ENCODE measurements around the gene ARHGAP15.

DNA sequence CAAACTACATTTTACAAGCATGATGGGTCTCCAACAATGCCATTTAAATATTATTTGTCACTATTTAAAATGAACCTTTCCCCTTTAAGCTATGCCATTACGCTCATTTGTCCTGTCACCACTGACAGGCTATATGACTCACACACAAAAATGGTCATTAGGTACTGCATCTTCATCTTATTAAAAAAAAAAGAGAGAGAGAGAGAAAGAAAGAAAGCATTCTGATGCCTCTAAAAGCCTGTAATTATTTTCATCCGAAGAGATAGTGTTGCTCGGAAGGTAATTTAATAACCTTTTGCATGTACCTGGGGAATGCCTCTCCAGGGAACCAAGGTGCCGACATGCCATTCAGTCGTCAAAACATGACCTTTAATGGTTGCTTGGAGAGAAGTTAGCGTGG, 226.7 kb downstream of the ARHGAP15 start:
- TF ChIP-seq POLR2A (IDR thresholded peaks at IDR 0.05): no peak
- TF ChIP-seq, protein P1, sequence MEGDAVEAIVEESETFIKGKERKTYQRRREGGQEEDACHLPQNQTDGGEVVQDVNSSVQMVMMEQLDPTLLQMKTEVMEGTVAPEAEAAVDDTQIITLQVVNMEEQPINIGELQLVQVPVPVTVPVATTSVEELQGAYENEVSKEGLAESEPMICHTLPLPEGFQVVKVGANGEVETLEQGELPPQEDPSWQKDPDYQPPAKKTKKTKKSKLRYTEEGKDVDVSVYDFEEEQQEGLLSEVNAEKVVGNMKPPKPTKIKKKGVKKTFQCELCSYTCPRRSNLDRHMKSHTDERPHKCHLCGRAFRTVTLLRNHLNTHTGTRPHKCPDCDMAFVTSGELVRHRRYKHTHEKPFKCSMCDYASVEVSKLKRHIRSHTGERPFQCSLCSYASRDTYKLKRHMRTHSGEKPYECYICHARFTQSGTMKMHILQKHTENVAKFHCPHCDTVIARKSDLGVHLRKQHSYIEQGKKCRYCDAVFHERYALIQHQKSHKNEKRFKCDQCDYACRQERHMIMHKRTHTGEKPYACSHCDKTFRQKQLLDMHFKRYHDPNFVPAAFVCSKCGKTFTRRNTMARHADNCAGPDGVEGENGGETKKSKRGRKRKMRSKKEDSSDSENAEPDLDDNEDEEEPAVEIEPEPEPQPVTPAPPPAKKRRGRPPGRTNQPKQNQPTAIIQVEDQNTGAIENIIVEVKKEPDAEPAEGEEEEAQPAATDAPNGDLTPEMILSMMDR (IDR thresholded peaks at IDR 0.05): no peak

Measured in vagina (tissue), 2 donors.